Ovary (tissue), 9 donors: ENCODE measurements around the gene EPDR1. TPM values are rescaled to one million over a fixed set of nuclear protein-coding genes. Genes with fewer than 3 reads are reported as not detected.

Experiments used
- DNase-seq, 5 donors: peaks; one replicate each; pipeline ENCODE4 v3.0.0-alpha.2; 2019 to 2020
- H3K27ac ChIP-seq, 2 donors: fragments of 200-600 bp; one replicate each; pipeline versions ENCODE4 v1.5.1 to v1.8.0; 2019 to 2022
- H3K27me3 ChIP-seq: fragments of 200-600 bp; one replicate; pipeline ENCODE4 v1.8.0; 2022
- H3K36me3 ChIP-seq: fragments of 200-600 bp; sonication (generic); one replicate; pipeline ENCODE4 v1.5.1; 2019
- H3K4me1 ChIP-seq: one replicate; pipeline ENCODE4 v1.8.1; 2013; ENCODE audit warnings: mild to moderate bottlenecking, moderate library complexity; ENCODE audit not compliant: insufficient read depth
- H3K4me3 ChIP-seq: fragments of 200-600 bp; sonication (generic); one replicate; pipeline ENCODE4 v1.5.1; 2017
- H3K9me3 ChIP-seq, 2 donors: fragments of 200-600 bp in 1 of 2; sonication (generic) in 1 of 2; one replicate each; pipeline versions ENCODE4 v1.5.1 to v1.8.1; 2013 to 2019; ENCODE audit warnings: mild to moderate bottlenecking in 1 of 2, moderate library complexity in 1 of 2
- EP300 ChIP-seq: sonication (generic); formaldehyde crosslinking; IDR thresholded peaks from one replicate; pipeline ENCODE4 v1.6.1; 2017; ENCODE audit warnings: antibody characterized with exemption
- POLR2A ChIP-seq: fragments of 450-650 bp; IDR thresholded peaks from one replicate; pipeline ENCODE4 v1.6.1; 2017; ENCODE audit warnings: antibody characterized with exemption, mild to moderate bottlenecking, moderate library complexity
- WGBS, 3 donors: extraction: QIAGEN DNeasy Blood & Tissue Kit in 1 of 3; methylation state at CpG; one replicate each; pipeline versions ENCODE4 v1.1.5 to v1.1.7; 2013 to 2017; 5-methylcytosine and 5-hydroxymethylcytosine counted together
- intact Hi-C, 4 donors: fragments of 100-400 bp; cut with DNase I; formaldehyde crosslinking; loops; one replicate each; pipeline versions ENCODE4 v1.11.0 to v1.15.1; 2022 to 2023
- polyA plus RNA-seq, 2 donors: library from polyadenylated mRNA; stranded (reverse); fragments of 200-250 nt in 1 of 2; fragments of 350-450 nt in 1 of 2; fragmentation: Illumina TruSeq in 1 of 2; extraction: RNeasy Lipid Tissue Mini Kit (QIAGEN cat#74804) in 1 of 2; gene quantifications; one replicate each; pipeline ENCODE4 v1.2.3, GENCODE V29; 2013 to 2014
- total RNA-seq, 7 donors: library from RNA; depleted of rRNA in 2 of 7; stranded (reverse); fragments of >200 nt in 2 of 7; fragmentation: NEBNext Ultra II Directional in 3 of 7; extraction: Animal tissue kit (Norgen Biotek cat#: 25700) in 3 of 7; gene quantifications; one replicate each; pipeline versions ENCODE4 v1.1.0 to v1.2.4, GENCODE V29; 2016 to 2023
- TF ChIP-seq, protein P1 (sequence below), 3 donors: fragments of 450-650 bp in 2 of 3; fragments of 200-600 bp in 1 of 3; IDR thresholded peaks; one replicate each; pipeline versions ENCODE4 v1.5.1 to v1.8.0; 2016 to 2022; ENCODE audit warnings: antibody characterized with exemption in 3 of 3, mild to moderate bottlenecking in 1 of 3
- donor health status: DM: no; HTN: no; CAD: no; lungs with moderate emphysema.
- donor health status: DM: no; HTN: no; CAD: no.
- donor health status: Bipolar disorder and iron deficiency.
- donor health status: DM: yes; HTN: yes; CAD: no.
- donor health status: DM: no; HTN: no; CAD: no.
- donor health status: DM: yes; HTN: yes; CAD: no.

EPDR1 gene
- total and polyA plus RNA-seq, 9 donors: 20.6 to 73.7 (median 35.7) TPM

DNA sequence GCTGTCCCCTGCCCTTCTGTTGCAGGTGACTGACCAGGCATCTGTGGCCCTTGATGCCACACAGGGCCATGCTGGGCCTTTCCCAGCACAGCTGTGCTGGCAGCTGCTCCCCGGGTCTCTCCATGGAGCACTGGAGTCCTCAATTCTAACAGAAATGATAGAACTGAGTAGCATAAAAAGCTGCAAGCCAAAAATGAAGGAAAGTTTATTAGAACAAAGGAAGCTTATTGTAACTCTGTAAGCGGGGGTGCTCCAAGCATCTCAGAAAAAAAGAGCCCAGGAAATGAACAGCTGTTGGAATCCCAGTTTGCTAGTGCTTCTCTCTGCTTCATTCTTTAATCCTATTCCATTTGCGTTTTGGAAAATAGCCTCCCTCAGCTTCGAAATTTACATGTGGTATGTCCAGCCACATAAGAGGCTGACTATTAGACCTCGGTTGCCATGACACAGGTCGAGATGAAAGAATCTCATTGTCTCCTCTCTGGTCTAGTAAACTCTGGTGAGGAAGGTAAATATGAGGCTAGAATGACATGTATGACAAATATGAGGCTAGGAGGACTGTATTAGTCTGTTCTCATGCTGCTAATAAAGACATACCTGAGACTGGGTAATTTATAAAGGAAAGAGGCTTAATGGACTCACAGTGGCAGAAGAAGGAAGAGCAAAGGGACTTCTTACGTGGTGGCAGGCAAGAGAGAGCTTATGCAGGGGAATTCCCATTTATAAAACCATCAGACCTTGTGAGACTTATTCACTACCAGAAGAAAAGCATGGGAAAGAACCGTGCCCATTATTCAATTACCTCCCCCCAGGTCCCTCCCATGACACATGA lies 23.7 kb downstream of the EPDR1 start:
- intact Hi-C loops: no loop called here
- Histone ChIP-seq H3K27me3 (no peaks in the 10 kb centered on the region), H3K36me3 (no peaks in the 10 kb centered on the region), H3K9me3 (no peaks in the 10 kb centered on the region), H3K27ac (peak overlapping the region; percentile 55 to 85), H3K4me3 (no peak overlapping the region), H3K4me1 (peaks cover 19% of the 10 kb centered on the region)
- peak in 2 of 5 donors; percentile 30 to 39 for DNase-seq
- WGBS, 3 donors: 20 to 33% (median 33%) methylated on average over 8 of the region's 8 CpGs
- TF ChIP-seq POLR2A (no peak), EP300 (no peak)
- TF ChIP-seq, protein P1, sequence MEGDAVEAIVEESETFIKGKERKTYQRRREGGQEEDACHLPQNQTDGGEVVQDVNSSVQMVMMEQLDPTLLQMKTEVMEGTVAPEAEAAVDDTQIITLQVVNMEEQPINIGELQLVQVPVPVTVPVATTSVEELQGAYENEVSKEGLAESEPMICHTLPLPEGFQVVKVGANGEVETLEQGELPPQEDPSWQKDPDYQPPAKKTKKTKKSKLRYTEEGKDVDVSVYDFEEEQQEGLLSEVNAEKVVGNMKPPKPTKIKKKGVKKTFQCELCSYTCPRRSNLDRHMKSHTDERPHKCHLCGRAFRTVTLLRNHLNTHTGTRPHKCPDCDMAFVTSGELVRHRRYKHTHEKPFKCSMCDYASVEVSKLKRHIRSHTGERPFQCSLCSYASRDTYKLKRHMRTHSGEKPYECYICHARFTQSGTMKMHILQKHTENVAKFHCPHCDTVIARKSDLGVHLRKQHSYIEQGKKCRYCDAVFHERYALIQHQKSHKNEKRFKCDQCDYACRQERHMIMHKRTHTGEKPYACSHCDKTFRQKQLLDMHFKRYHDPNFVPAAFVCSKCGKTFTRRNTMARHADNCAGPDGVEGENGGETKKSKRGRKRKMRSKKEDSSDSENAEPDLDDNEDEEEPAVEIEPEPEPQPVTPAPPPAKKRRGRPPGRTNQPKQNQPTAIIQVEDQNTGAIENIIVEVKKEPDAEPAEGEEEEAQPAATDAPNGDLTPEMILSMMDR (IDR thresholded peaks at IDR 0.05): no peak

DNA sequence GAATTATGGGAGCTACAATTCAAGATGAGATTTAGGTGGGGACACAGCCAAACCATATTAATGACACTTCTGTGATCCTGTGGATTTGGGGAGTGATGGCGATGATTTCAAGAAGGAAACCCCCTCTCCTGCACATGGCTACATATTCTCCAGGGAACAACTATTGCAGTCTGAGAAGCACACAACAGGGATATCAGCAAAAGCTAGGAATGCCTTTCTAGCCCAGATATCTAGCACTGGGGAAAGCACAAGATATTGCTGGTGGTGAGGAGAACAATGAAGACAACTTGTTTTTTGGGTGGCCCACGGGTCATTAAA lies 24.3 kb downstream of the EPDR1 start:
- Histone ChIP-seq H3K4me1 (peaks cover 19% of the 10 kb centered on the region), H3K36me3 (no peaks in the 10 kb centered on the region), H3K27me3 (no peaks in the 10 kb centered on the region), H3K4me3 (no peak overlapping the region), H3K9me3 (no peaks in the 10 kb centered on the region), H3K27ac (peak overlapping the region in 1 of 2 donors; percentile 85)
- WGBS, 3 donors: 45 to 65% (median 55%) methylated on average over 2 of the region's 2 CpGs
- DNase-seq: no peak
- TF ChIP-seq EP300: no peak
- no peak for TF ChIP-seq POLR2A
- TF ChIP-seq, protein P1 (IDR thresholded peaks at IDR 0.05): no peak
- intact Hi-C loops: no loop called here

DNA sequence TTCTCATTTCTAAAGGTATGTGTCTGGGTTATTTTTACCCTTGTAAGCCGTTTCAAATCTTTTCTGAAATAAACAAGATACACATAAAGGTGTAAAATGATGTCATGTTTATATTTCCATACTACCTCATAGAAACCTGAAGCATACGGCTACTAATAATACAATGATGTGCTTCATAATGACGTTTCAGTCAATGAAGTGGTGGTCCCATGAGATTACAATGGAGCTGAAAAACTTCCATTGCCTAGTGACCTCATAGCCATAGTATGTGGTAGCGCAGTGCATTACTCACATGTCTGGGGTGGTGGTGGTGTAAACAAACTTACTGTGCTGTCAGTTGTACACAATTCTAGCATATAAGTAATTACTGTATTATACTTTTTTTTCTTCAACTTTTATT lies 24.9 kb downstream of the EPDR1 start:
- Histone ChIP-seq H3K4me3 (no peak overlapping the region), H3K4me1 (peaks cover 19% of the 10 kb centered on the region), H3K27me3 (no peaks in the 10 kb centered on the region), H3K36me3 (no peaks in the 10 kb centered on the region), H3K9me3 (no peaks in the 10 kb centered on the region), H3K27ac (no peak overlapping the region)
- 80% methylated on average over 4 of the region's 4 CpGs for WGBS, 3 donors
- DNase-seq: no peak
- intact Hi-C loops: no loop called here
- TF ChIP-seq, protein P1 (IDR thresholded peaks at IDR 0.05): no peak
- TF ChIP-seq POLR2A: no peak
- no peak for TF ChIP-seq EP300

DNA sequence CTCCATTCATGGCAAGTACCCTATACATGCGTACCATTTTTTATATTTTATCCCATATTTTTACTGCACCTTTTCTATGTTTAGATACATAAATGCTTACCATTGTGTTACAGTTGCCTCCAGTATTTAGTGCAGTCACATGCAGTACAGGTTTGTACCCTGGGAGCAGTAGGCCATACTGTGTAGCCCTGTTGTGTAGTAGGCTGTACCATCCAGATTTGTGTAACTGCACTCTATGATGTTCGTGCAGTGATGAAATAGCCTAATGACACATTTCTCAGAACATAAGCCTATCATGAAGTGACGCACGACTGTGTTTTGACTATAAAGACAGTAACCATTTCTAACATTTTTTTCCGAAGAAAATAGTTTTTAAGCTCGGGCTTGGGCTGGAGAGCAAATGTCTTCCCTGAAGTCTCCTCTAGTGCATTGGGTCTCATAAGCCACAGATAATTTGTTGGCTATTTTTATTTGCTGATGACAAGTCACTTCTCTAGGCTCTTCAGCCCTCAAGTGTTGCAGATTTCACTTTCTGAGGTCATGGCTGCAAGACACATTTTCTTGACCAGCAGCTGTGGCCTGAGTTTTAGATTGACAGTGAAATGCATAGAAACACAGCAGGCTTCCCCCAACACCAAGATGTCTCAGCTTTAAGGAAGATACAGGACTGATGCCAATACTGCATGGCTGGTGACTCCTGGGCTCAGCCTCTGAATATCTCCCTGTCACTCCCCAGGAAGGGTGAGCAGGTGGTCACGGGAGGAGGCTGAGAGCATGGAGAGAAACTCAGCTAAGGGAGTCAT lies 26.9 kb downstream of the EPDR1 start:
- TF ChIP-seq POLR2A (no peak), EP300 (no peak)
- TF ChIP-seq, protein P1 (IDR thresholded peaks at IDR 0.05): no peak
- H3K4me1 ChIP-seq: peaks cover 16% of the 10 kb centered on the region
- H3K9me3 ChIP-seq: no peaks in the 10 kb centered on the region
- H3K27ac ChIP-seq: no peak overlapping the region
- intact Hi-C loops: no loop called here
- H3K36me3 ChIP-seq: no peaks in the 10 kb centered on the region
- DNase-seq: no peak
- WGBS, 3 donors: 77 to 91% (median 87%) methylated on average over 7 of the region's 7 CpGs
- H3K27me3 ChIP-seq: no peaks in the 10 kb centered on the region
- no peak overlapping the region for H3K4me3 ChIP-seq
